Endodermal cell (in vitro differentiated cells): ENCODE measurements around the gene FKBP1A. TPM values are rescaled to one million over a fixed set of nuclear protein-coding genes. Genes with fewer than 3 reads are reported as not detected.

Experiments used
- DNase-seq: peaks from one replicate; pipeline ENCODE4 v3.0.0-alpha.2; 2017
- H3K27ac ChIP-seq: 2 replicates; pipeline ENCODE4 v1.5.1; 2013; ENCODE audit warnings: mild to moderate bottlenecking, low read depth, low read length, moderate library complexity
- H3K27me3 ChIP-seq: 2 replicates; pipeline ENCODE4 v1.6.1; 2013; ENCODE audit warnings: mild to moderate bottlenecking, low read length, moderate library complexity; ENCODE audit not compliant: insufficient read depth, control insufficient read depth, poor library complexity, severe bottlenecking
- H3K36me3 ChIP-seq: 2 replicates; pipeline ENCODE4 v1.7.0; 2013; ENCODE audit warnings: mild to moderate bottlenecking, low read length, moderate library complexity; ENCODE audit not compliant: control insufficient read depth, insufficient read depth
- H3K4me1 ChIP-seq: one replicate; pipeline ENCODE4 v1.7.0; 2013; ENCODE audit warnings: low read length; ENCODE audit not compliant: control insufficient read depth, insufficient read depth
- H3K4me3 ChIP-seq: 2 replicates; pipeline ENCODE4 v1.5.1; 2013; ENCODE audit warnings: mild to moderate bottlenecking, low read length, moderate library complexity
- H3K9ac ChIP-seq: 2 replicates; pipeline ENCODE4 v1.6.1; 2013; ENCODE audit warnings: mild to moderate bottlenecking, low read length, moderate library complexity; ENCODE audit not compliant: poor library complexity, severe bottlenecking; ENCODE audit errors: extremely low read depth
- H3K9me3 ChIP-seq: 2 replicates; pipeline ENCODE4 v1.6.1; 2013; ENCODE audit warnings: mild to moderate bottlenecking, low read length, moderate library complexity; ENCODE audit not compliant: control insufficient read depth
- H3K27ac Mint-ChIP-seq: 2 replicates; pipeline ENCODE4 v1.8.0; 2020; ENCODE audit warnings: mixed read lengths
- H3K27me3 Mint-ChIP-seq: 2 replicates; pipeline ENCODE4 v1.8.0; 2021; ENCODE audit warnings: mild to moderate bottlenecking, mixed read lengths; ENCODE audit not compliant: insufficient read depth
- H3K36me3 Mint-ChIP-seq: 2 replicates; pipeline ENCODE4 v1.8.0; 2020; ENCODE audit warnings: low read depth, mixed read lengths
- H3K4me1 Mint-ChIP-seq: 2 replicates; pipeline ENCODE4 v1.8.0; 2020; ENCODE audit warnings: mixed read lengths
- H3K4me3 Mint-ChIP-seq: 2 replicates; pipeline ENCODE4 v1.8.0; 2020; ENCODE audit warnings: mild to moderate bottlenecking, moderate library complexity, mixed read lengths
- H3K9me3 Mint-ChIP-seq: 2 replicates; pipeline ENCODE4 v1.8.0; 2020; ENCODE audit warnings: mild to moderate bottlenecking, mixed read lengths
- WGBS, 2 experiments: methylation state at CpG; one replicate each; pipeline versions ENCODE4 v1.1.5 to v1.1.7; 2013; ENCODE audit warnings: missing lambda C conversion rate in 2 of 2, mixed read lengths in 1 of 2; ENCODE audit not compliant: insufficient coverage in 1 of 2, insufficient read length in 1 of 2; 5-methylcytosine and 5-hydroxymethylcytosine counted together
- total RNA-seq, 2 donors: library from RNA; stranded (reverse); fragmentation: NEBNext Ultra II Directional in 1 of 2; extraction: Animal tissue kit (Norgen Biotek cat#: 25700) in 1 of 2; gene quantifications; 2 replicates in 1 of 2; 3 replicates in 1 of 2; pipeline ENCODE4 v1.2.1, GENCODE V29; 2021
- TF ChIP-seq, protein P1 (sequence below): fragments of 200-600 bp; sonication (generic); conservative IDR thresholded peaks from 2 replicates; pipeline ENCODE4 v1.5.0; 2021; ENCODE audit warnings: antibody characterized with exemption, mild to moderate bottlenecking

FKBP1A gene
- total RNA-seq, 2 donors from 2014 or later, result 181 to 185 TPM

DNA sequence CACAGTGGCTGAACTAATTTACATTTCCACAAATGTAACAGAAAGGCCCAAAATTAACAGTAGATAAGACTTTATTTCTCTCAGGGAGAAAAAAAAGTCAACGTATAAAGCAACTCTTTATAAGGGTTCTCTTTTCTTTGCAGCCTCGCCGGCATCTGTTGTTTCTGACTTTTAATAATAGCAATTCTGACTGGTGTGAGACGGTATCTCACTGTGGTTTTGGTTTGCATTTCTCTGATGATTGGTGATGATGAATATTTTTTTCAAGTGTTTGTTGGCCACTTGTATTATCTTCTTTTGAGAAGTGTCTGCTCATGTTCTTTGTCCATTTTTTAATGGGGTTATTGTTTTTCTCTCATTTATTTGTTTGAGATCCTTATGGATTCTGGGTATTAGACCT lies 27.2 kb upstream of the FKBP1A start:
- no peak overlapping the region for H3K4me3 Mint-ChIP-seq
- H3K9me3 Mint-ChIP-seq, result peaks cover 33% of the 10 kb centered on the region
- no peaks in the 10 kb centered on the region for H3K36me3 Mint-ChIP-seq
- TF ChIP-seq, protein P1, sequence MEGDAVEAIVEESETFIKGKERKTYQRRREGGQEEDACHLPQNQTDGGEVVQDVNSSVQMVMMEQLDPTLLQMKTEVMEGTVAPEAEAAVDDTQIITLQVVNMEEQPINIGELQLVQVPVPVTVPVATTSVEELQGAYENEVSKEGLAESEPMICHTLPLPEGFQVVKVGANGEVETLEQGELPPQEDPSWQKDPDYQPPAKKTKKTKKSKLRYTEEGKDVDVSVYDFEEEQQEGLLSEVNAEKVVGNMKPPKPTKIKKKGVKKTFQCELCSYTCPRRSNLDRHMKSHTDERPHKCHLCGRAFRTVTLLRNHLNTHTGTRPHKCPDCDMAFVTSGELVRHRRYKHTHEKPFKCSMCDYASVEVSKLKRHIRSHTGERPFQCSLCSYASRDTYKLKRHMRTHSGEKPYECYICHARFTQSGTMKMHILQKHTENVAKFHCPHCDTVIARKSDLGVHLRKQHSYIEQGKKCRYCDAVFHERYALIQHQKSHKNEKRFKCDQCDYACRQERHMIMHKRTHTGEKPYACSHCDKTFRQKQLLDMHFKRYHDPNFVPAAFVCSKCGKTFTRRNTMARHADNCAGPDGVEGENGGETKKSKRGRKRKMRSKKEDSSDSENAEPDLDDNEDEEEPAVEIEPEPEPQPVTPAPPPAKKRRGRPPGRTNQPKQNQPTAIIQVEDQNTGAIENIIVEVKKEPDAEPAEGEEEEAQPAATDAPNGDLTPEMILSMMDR, result no peak
- DNase-seq, result no peak
- WGBS, 2 experiments, result 92 to 96% methylated on average over 3 to 4 of the region's 4 CpGs
- peaks cover 14% of the 10 kb centered on the region for H3K27me3 Mint-ChIP-seq
- Histone ChIP-seq H3K27ac (no peak overlapping the region), H3K27me3 (no peaks in the 10 kb centered on the region), H3K4me1 (no peaks in the 10 kb centered on the region), H3K36me3 (no peaks in the 10 kb centered on the region), H3K9me3 (peaks cover 15% of the 10 kb centered on the region), H3K9ac (no peak overlapping the region), H3K4me3 (no peak overlapping the region)
- H3K4me1 Mint-ChIP-seq, result no peaks in the 10 kb centered on the region
- no peak overlapping the region for H3K27ac Mint-ChIP-seq

DNA sequence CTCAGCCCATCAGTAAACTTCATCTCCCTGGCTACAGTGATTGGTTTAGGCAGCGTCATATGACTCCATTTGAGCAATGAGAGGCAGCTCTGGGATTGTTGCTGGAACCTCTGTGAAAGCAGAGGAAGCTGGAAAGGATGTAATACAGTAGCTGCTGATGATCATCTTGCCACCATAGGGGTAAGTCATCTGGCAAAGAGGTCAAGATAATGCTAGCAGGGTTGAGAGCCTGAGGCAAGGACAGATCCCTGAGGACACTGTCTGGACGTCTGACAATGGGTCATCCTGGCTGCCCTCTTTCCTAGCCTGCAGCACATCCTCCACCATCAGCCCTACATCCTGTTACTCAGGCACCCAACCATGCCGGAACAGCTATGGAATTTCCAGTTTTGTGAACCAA lies 25.5 kb upstream of the FKBP1A start:
- Histone ChIP-seq H3K9ac (no peak overlapping the region), H3K36me3 (no peaks in the 10 kb centered on the region), H3K27me3 (no peaks in the 10 kb centered on the region), H3K27ac (no peak overlapping the region), H3K4me3 (no peak overlapping the region), H3K4me1 (no peaks in the 10 kb centered on the region), H3K9me3 (peaks cover 15% of the 10 kb centered on the region)
- Mint-ChIP-seq H3K9me3 (peaks cover 33% of the 10 kb centered on the region), H3K27me3 (peaks cover 14% of the 10 kb centered on the region), H3K4me3 (no peak overlapping the region), H3K4me1 (no peaks in the 10 kb centered on the region), H3K27ac (no peak overlapping the region), H3K36me3 (no peaks in the 10 kb centered on the region)
- 83 to 88% methylated on average over 2 to 3 of the region's 3 CpGs for WGBS, 2 experiments
- TF ChIP-seq, protein P1, result no peak
- no peak for DNase-seq

DNA sequence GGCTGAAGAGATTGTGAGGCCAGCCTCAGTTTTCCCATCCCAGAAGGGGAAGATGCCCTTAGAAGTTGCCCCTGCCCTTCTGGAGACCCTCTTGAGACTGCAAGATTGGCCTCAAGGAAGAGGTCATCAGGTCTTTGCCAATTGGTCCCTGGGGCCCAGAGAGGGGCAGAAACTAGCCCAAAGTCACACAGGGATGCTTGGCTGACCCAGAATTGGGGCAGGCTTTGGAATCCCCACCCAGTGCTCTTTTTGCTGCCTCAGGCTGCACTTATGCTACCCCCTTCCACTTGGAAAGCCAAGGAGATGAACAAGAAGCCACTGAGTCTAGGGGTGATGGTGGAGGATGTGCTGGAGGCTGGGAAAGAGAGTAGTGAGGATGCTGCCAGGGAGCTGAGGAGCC lies 24.9 kb upstream of the FKBP1A start:
- DNase-seq, result no peak
- H3K4me3 Mint-ChIP-seq, result no peak overlapping the region
- no peak overlapping the region for H3K27ac Mint-ChIP-seq
- Histone ChIP-seq H3K4me3 (no peak overlapping the region), H3K27me3 (no peaks in the 10 kb centered on the region), H3K36me3 (no peaks in the 10 kb centered on the region), H3K27ac (no peak overlapping the region), H3K4me1 (no peaks in the 10 kb centered on the region), H3K9ac (no peak overlapping the region), H3K9me3 (peaks cover 15% of the 10 kb centered on the region)
- H3K36me3 Mint-ChIP-seq, result no peaks in the 10 kb centered on the region
- H3K4me1 Mint-ChIP-seq, result no peaks in the 10 kb centered on the region
- peaks cover 33% of the 10 kb centered on the region for H3K9me3 Mint-ChIP-seq
- TF ChIP-seq, protein P1, result no peak
- H3K27me3 Mint-ChIP-seq, result peaks cover 14% of the 10 kb centered on the region
